ENCODE data around the gene ERC2.

DNA sequence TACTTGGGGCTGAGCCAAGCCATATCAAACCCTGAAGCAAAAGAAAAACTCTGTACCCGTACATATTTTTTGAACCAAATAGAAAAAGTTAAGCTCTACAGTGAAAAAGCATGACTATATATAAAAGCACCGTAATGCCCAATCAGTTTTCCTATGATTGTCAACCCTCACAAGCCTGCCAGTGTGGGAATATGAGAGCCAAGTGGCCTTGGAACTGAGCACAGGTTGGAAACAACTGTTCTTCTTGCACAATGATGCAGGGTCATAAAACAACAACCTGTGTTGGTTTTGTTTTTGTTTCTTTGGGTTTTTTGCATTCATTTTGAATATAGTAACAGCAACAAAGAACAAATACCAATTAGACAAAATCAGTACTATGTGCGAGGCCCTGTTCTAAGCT lies 3.5 kb upstream of the ERC2 start:
- TF ChIP-seq YY1 (IDR thresholded peaks at IDR 0.05; ENCODE audit: low read depth) (no peak), EGR1 (IDR thresholded peaks at IDR 0.05) (no peak), NFIC (IDR thresholded peaks at IDR 0.05) (no peak), TAF1 (IDR thresholded peaks at IDR 0.05; ENCODE audit: low read depth) (no peak), RAD21 (IDR thresholded peaks at IDR 0.05; ENCODE audit: low read depth) (no peak), TEAD4 (IDR thresholded peaks at IDR 0.05) (no peak), CEBPB (IDR thresholded peaks at IDR 0.05) (no peak), EP300 (IDR thresholded peaks at IDR 0.05; ENCODE audit: borderline replicate concordance) (no peak), CREB1 (IDR thresholded peaks at IDR 0.05; ENCODE audit: low read depth) (no peak), ZBTB7A (IDR thresholded peaks at IDR 0.05; ENCODE audit: low read depth) (no peak)
- TF ChIP-seq, protein P1, sequence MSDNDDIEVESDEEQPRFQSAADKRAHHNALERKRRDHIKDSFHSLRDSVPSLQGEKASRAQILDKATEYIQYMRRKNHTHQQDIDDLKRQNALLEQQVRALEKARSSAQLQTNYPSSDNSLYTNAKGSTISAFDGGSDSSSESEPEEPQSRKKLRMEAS (IDR thresholded peaks at IDR 0.05): no peak
- TF ChIP-seq, protein P2, sequence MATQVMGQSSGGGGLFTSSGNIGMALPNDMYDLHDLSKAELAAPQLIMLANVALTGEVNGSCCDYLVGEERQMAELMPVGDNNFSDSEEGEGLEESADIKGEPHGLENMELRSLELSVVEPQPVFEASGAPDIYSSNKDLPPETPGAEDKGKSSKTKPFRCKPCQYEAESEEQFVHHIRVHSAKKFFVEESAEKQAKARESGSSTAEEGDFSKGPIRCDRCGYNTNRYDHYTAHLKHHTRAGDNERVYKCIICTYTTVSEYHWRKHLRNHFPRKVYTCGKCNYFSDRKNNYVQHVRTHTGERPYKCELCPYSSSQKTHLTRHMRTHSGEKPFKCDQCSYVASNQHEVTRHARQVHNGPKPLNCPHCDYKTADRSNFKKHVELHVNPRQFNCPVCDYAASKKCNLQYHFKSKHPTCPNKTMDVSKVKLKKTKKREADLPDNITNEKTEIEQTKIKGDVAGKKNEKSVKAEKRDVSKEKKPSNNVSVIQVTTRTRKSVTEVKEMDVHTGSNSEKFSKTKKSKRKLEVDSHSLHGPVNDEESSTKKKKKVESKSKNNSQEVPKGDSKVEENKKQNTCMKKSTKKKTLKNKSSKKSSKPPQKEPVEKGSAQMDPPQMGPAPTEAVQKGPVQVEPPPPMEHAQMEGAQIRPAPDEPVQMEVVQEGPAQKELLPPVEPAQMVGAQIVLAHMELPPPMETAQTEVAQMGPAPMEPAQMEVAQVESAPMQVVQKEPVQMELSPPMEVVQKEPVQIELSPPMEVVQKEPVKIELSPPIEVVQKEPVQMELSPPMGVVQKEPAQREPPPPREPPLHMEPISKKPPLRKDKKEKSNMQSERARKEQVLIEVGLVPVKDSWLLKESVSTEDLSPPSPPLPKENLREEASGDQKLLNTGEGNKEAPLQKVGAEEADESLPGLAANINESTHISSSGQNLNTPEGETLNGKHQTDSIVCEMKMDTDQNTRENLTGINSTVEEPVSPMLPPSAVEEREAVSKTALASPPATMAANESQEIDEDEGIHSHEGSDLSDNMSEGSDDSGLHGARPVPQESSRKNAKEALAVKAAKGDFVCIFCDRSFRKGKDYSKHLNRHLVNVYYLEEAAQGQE (IDR thresholded peaks at IDR 0.05; ENCODE audit: low read depth): no peak

All from Ishikawa (cell line).